Astrocyte of the spinal cord (primary cell): Measurements from ENCODE around the gene HDAC10.

Experiments
- DNase-seq: peaks from one replicate; pipeline ENCODE4 v3.0.0; 2011; ENCODE audit warnings: low read depth, low spot score
- H3K4me3 ChIP-seq: 2 replicates; pipeline ENCODE4 v1.5.1; 2011; ENCODE audit warnings: low read depth, mild to moderate bottlenecking, low read length, moderate library complexity
- CTCF ChIP-seq: IDR thresholded peaks from 2 replicates; pipeline ENCODE4 v1.5.1; 2012; ENCODE audit warnings: low read depth, mild to moderate bottlenecking, low read length, inconsistent platforms
- in situ Hi-C: cut with HindIII; loops from 2 replicates; pipeline ENCODE4 v1.10.0; 2017; ENCODE audit warnings: low sequenced_read_pairs

HDAC10 gene

GRCh38 chr22:50227579-50228215, 23.4 kb downstream of the HDAC10 start:
- no peak for DNase-seq
- no peak for TF ChIP-seq CTCF
- H3K4me3 ChIP-seq = no peak overlapping the region
- in situ Hi-C loops = no loop called here

GRCh38 chr22:50226875-50227165, 24.2 kb downstream of the HDAC10 start:
- no peak for DNase-seq
- in situ Hi-C loops = no loop called here
- H3K4me3 ChIP-seq = no peak overlapping the region
- no peak for TF ChIP-seq CTCF

GRCh38 chr22:50226063-50226874, 24.8 kb downstream of the HDAC10 start:
- no peak overlapping the region for H3K4me3 ChIP-seq
- in situ Hi-C loops = no loop called here
- TF ChIP-seq CTCF = no peak
- DNase-seq = no peak

GRCh38 chr22:50225200-50225969, 25.7 kb downstream of the HDAC10 start:
- in situ Hi-C loops = no loop called here
- H3K4me3 ChIP-seq = no peak overlapping the region
- no peak for DNase-seq
- TF ChIP-seq CTCF = no peak

GRCh38 chr22:50224071-50224470, 27.0 kb downstream of the HDAC10 start:
- in situ Hi-C loops = no loop called here
- no peak for DNase-seq
- no peak overlapping the region for H3K4me3 ChIP-seq
- TF ChIP-seq CTCF = no peak

- in situ Hi-C loops = no loop called here
- no peak for TF ChIP-seq CTCF
- no peak for DNase-seq
- H3K4me3 ChIP-seq = no peak overlapping the region
Measured at GRCh38 chr22:50222508-50222907, 28.6 kb downstream of the HDAC10 start.
